MM.1S (cell line): ENCODE results near the gene NT5M.

Source experiments
- CTCF ChIP-seq: fragments of 300-600 bp; sonication (generic); IDR thresholded peaks from 2 replicates; pipeline ENCODE4 v1.5.1; 2016; ENCODE audit warnings: antibody characterized with exemption, low read length, mixed read lengths
- EZH2phosphoT487 ChIP-seq: fragments of 300-600 bp; sonication (generic); IDR thresholded peaks from 2 replicates; pipeline ENCODE4 v1.6.1; 2018; ENCODE audit warnings: antibody characterized with exemption, low read length

- TF ChIP-seq EZH2phosphoT487 (no peak), CTCF (no peak)
Measured at GRCh38 chr17:17393976-17394375, 90.8 kb downstream of the NT5M start.
